GM12878 (cell line): ENCODE measurements around the gene DLG1. TPM values are rescaled to one million over a fixed set of nuclear protein-coding genes. Genes with fewer than 3 reads are reported as not detected.

Source experiments
- ATAC-seq: fragments of 200-7000 bp; cut with Tn5 transposase; 3 replicates; pipeline ENCODE4 v1.9.1; 2020; ENCODE audit warnings: mild to moderate bottlenecking, moderate library complexity
- BruUV-seq: library from RNA; stranded (reverse); fragments of 400-500 nt; replicated peaks from 2 replicates; lab custom pipeline; 2021; lab: Mats Ljungman, UMichigan
- CTCF ChIA-PET: fragments of 300-600 bp; sonication (Branson Sonifier 250); formaldehyde crosslinking; extraction: SDS; loops from one replicate; lab custom pipeline; 2021; ENCODE audit warnings: inconsistent platforms; lab: Yijun Ruan, JAX
- POLR2A ChIA-PET: fragments of 350-600 bp; formaldehyde crosslinking; extraction: SDS; loops from one replicate; lab custom pipeline; 2021; ENCODE audit warnings: inconsistent platforms; lab: Charles Lee
- RAD21 ChIA-PET: fragments of 300-600 bp; sonication (Branson Sonifier 250); formaldehyde crosslinking; loops from one replicate; lab custom pipeline; 2023; ENCODE audit warnings: antibody characterized with exemption; ENCODE audit not compliant: unreplicated experiment; lab: Charles Lee
- SMC1A ChIA-PET: fragments of 300-600 bp; sonication (Branson Sonifier 250); formaldehyde crosslinking; loops from one replicate; lab custom pipeline; 2023; ENCODE audit not compliant: unreplicated experiment, uncharacterized antibody; lab: Charles Lee
- DNase-seq: peaks from one replicate; pipeline ENCODE4 v3.0.0-alpha.2; 2011; ENCODE audit warnings: low read depth, low spot score
- FAIRE-seq: peaks from 3 replicates; lab custom pipeline; 2011; peaks lifted over from hg19 to GRCh38; lab: Jason Lieb, UNC
- H2AFZ ChIP-seq: 2 replicates; pipeline ENCODE4 v1.6.0; 2011; ENCODE audit warnings: low read depth, low read length, control low read depth; ENCODE audit not compliant: control insufficient read depth
- H3K27ac ChIP-seq: 2 replicates; pipeline ENCODE4 v1.5.1; 2011; ENCODE audit warnings: control low read depth; ENCODE audit not compliant: control insufficient read depth, insufficient read depth
- H3K27me3 ChIP-seq, 2 experiments: replicated peaks in 1 of 2; 2 replicates each; pipeline versions ENCODE4 v1.6.0 to v1.6.1; 2011; ENCODE audit warnings: low read length in 1 of 2; ENCODE audit not compliant: control insufficient read depth in 2 of 2, insufficient read depth in 2 of 2
- H3K36me3 ChIP-seq, 2 experiments: 2 replicates each; pipeline ENCODE4 v1.5.1; 2011; ENCODE audit warnings: low read length in 1 of 2; ENCODE audit not compliant: control insufficient read depth in 2 of 2, insufficient read depth in 2 of 2
- H3K4me1 ChIP-seq: 2 replicates; pipeline ENCODE4 v1.6.1; 2011; ENCODE audit warnings: mild to moderate bottlenecking, low read length, moderate library complexity, mixed read lengths; ENCODE audit not compliant: control insufficient read depth, insufficient read depth
- H3K4me2 ChIP-seq: 2 replicates; pipeline ENCODE4 v1.6.0; 2011; ENCODE audit warnings: control low read depth; ENCODE audit not compliant: control insufficient read depth, insufficient read depth
- H3K4me3 ChIP-seq: fragments of 200-600 bp; sonication (generic); 2 replicates; pipeline ENCODE4 v1.5.1; 2016
- H3K79me2 ChIP-seq: 2 replicates; pipeline ENCODE4 v1.6.0; 2011; ENCODE audit warnings: low read length; ENCODE audit not compliant: control insufficient read depth, insufficient read depth
- H3K9ac ChIP-seq: 2 replicates; pipeline ENCODE4 v1.8.0; 2011; ENCODE audit warnings: low read length, control low read depth, mixed read lengths; ENCODE audit not compliant: control insufficient read depth, insufficient read depth
- H3K9me3 ChIP-seq: replicated peaks from 3 replicates; pipeline ENCODE4 v1.5.1; 2011; ENCODE audit warnings: mild to moderate bottlenecking, low read length; ENCODE audit not compliant: control insufficient read depth, insufficient read depth
- H4K20me1 ChIP-seq: 2 replicates; pipeline ENCODE4 v1.6.0; 2011; ENCODE audit not compliant: control insufficient read depth, insufficient read depth
- BMI1 ChIP-seq: fragments of 450-650 bp; IDR thresholded peaks from 2 replicates; pipeline ENCODE4 v1.6.1; 2016; ENCODE audit warnings: mild to moderate bottlenecking, moderate library complexity, borderline replicate concordance
- BRCA1 ChIP-seq: IDR thresholded peaks from 2 replicates; pipeline ENCODE4 v1.6.1; 2011; ENCODE audit warnings: low read depth, low read length, improper control_type of control experiment
- CEBPB ChIP-seq, 2 experiments: fragments of 150-350 bp in 1 of 2; IDR thresholded peaks; 2 replicates each; pipeline ENCODE4 v1.6.1; 2012 to 2014; ENCODE audit warnings: low read depth in 2 of 2, low read length in 2 of 2, borderline replicate concordance in 1 of 2, inconsistent platforms in 1 of 2
- EGR1 ChIP-seq, 2 experiments: IDR thresholded peaks; 1 replicate in 1 of 2; 2 replicates in 1 of 2; pipeline ENCODE4 v1.6.1; 2011 to 2012; ENCODE audit warnings: low read depth in 2 of 2, low read length in 2 of 2, borderline replicate concordance in 1 of 2, mild to moderate bottlenecking in 1 of 2, moderate library complexity in 1 of 2
- EZH2 ChIP-seq: IDR thresholded peaks from 2 replicates; pipeline ENCODE4 v1.6.1; 2012; ENCODE audit warnings: low read depth, mild to moderate bottlenecking, control low read depth, inconsistent platforms, low read length, borderline replicate concordance; ENCODE audit not compliant: control insufficient read depth
- FOXM1 ChIP-seq: IDR thresholded peaks from 2 replicates; pipeline ENCODE4 v1.6.1; 2012; ENCODE audit warnings: low read depth, mild to moderate bottlenecking, inconsistent platforms, low read length, moderate library complexity
- REST ChIP-seq: IDR thresholded peaks from 2 replicates; pipeline ENCODE4 v1.6.1; 2012; ENCODE audit warnings: mild to moderate bottlenecking, low read depth, low read length
- ZBTB33 ChIP-seq: fragments of 450-650 bp; IDR thresholded peaks from 2 replicates; pipeline ENCODE4 v1.6.1; 2017; ENCODE audit warnings: mild to moderate bottlenecking
- ZZZ3 ChIP-seq: IDR thresholded peaks from 2 replicates; pipeline ENCODE4 v1.6.1; 2011; ENCODE audit warnings: low read depth; ENCODE audit not compliant: control insufficient read depth, insufficient read length
- WGBS: methylation state at CpG from one replicate; pipeline ENCODE4 v1.1.6; 2016; ENCODE audit warnings: low lambda C conversion rate; ENCODE audit not compliant: insufficient replicate concordance, insufficient coverage; ENCODE audit errors: missing lambda C conversion rate; 5-methylcytosine and 5-hydroxymethylcytosine counted together
- in situ Hi-C: fragments of 300-500 bp; cut with MboI; formaldehyde crosslinking; loops from 9 replicates; pipeline ENCODE4 v1.14.3; 2018; ENCODE audit warnings: mixed read lengths
- intact Hi-C: fragments of 100-400 bp; cut with micrococcal nuclease; formaldehyde crosslinking; loops from one replicate; pipeline ENCODE4 v1.14.2; 2022; ENCODE audit not compliant: unreplicated experiment
- polyA plus RNA-seq, 11 experiments: library from polyadenylated mRNA; depleted of rRNA in 4 of 11; unstranded in 6 of 11; stranded (reverse) in 5 of 11; fragments of >200 nt; fragmentation: Nextera tagmentation in 4 of 11; fragmentation: Illumina TruSeq in 1 of 11; extraction: Ambion mirVana in 4 of 11; extraction: Trizol in 1 of 11; gene quantifications; 1 replicate in 1 of 11; 2 replicates in 10 of 11; pipeline versions ENCODE4 v1.2.1 to v1.2.3, GENCODE V29; 2011 to 2016; ENCODE audit warnings: inconsistent platforms in 2 of 11, missing spikeins in 2 of 11, low read depth in 1 of 11
- total RNA-seq, 4 experiments: library from RNA; depleted of rRNA in 3 of 4; stranded (reverse); fragments of >200 nt in 3 of 4; fragmentation: Illumina TruSeq in 1 of 4; extraction: Trizol in 1 of 4; gene quantifications; 2 replicates each; pipeline versions ENCODE4 v1.2.1 to v1.2.3, GENCODE V29; 2013 to 2021

The DLG1 gene
- total and polyA plus RNA-seq, 10 of the 15 experiments (the other 5 are each of a cell fraction or from before 2014, with no cell fraction given) = 9.2 to 63.1 (median 40.1) TPM

GRCh38 chr3:197137751-197138150 lies 160.7 kb downstream of the DLG1 start:
- TF ChIP-seq ZZZ3 (no peak), EGR1 (IDR thresholded peaks at IDR 0.05; ENCODE audit: borderline replicate concordance in 1 of 2, low read depth in 2 of 2, low read length in 2 of 2) (no peak), BRCA1 (no peak), CEBPB (IDR thresholded peaks at IDR 0.05; ENCODE audit: borderline replicate concordance in 1 of 2, low read depth in 2 of 2, low read length in 2 of 2) (no peak), REST (no peak), FOXM1 (no peak), BMI1 (no peak), EZH2 (no peak), ZBTB33 (no peak)
- ATAC-seq (no peak), DNase-seq (no peak), FAIRE-seq (no peak)
- in situ Hi-C loops (no loop called here), intact Hi-C loops (no loop called here)
- BruUV-seq = no TSS peak
- no peak overlapping the region for H3K9ac ChIP-seq
- RAD21 ChIA-PET = no interaction called here
- CTCF ChIA-PET = no interaction called here
- peaks cover 7 to 27% of the 10 kb centered on the region in 2 experiments for H3K36me3 ChIP-seq
- H4K20me1 ChIP-seq = no peaks in the 10 kb centered on the region
- H3K9me3 ChIP-seq = peaks cover 18% of the 10 kb centered on the region
- no peak overlapping the region for H3K4me2 ChIP-seq
- no peak overlapping the region for H3K4me3 ChIP-seq
- H3K27ac ChIP-seq = no peak overlapping the region
- POLR2A ChIA-PET = no interaction called here
- no peaks in the 10 kb centered on the region for H3K4me1 ChIP-seq
- SMC1A ChIA-PET = interaction anchor here (1.3 kb wide), 1 partner anchor 14 kb away, joined by 3 read pairs; no protein-coding TSS in a partner anchor
- 88% methylated on average over 5 of the region's 5 CpGs for WGBS
- no peak overlapping the region for H2AFZ ChIP-seq
- no peaks in the 10 kb centered on the region for H3K79me2 ChIP-seq
- no peaks in the 10 kb centered on the region for H3K27me3 ChIP-seq
